Subcutaneous abdominal adipose tissue (tissue), 5 donors: ENCODE measurements around the gene GDPD4.

Source experiments
- H3K27ac ChIP-seq: one replicate; pipeline ENCODE4 v1.7.0; 2013; ENCODE audit warnings: low read depth, mild to moderate bottlenecking, inconsistent platforms, low read length, moderate library complexity
- H3K27me3 ChIP-seq, 5 donors: one replicate each; pipeline ENCODE4 v1.7.0; 2013; ENCODE audit warnings: low read length in 5 of 5, inconsistent platforms in 1 of 5; ENCODE audit not compliant: control insufficient read depth in 5 of 5, insufficient read depth in 4 of 5
- H3K36me3 ChIP-seq, 5 donors: one replicate each; pipeline ENCODE4 v1.7.0; 2013; ENCODE audit warnings: low read length in 5 of 5; ENCODE audit not compliant: control insufficient read depth in 5 of 5, insufficient read depth in 5 of 5
- H3K4me1 ChIP-seq, 5 donors: one replicate each; pipeline ENCODE4 v1.7.0; 2013; ENCODE audit warnings: low read length in 5 of 5, mild to moderate bottlenecking in 3 of 5, moderate library complexity in 1 of 5; ENCODE audit not compliant: control insufficient read depth in 5 of 5, insufficient read depth in 5 of 5
- H3K4me3 ChIP-seq, 5 donors: one replicate each; pipeline ENCODE4 v1.7.0; 2013; ENCODE audit warnings: low read length in 5 of 5, low read depth in 1 of 5
- H3K9ac ChIP-seq, 5 donors: one replicate each; pipeline ENCODE4 v1.7.0; 2013; ENCODE audit warnings: low read length in 5 of 5, mild to moderate bottlenecking in 4 of 5, moderate library complexity in 3 of 5
- H3K9me3 ChIP-seq, 5 donors: one replicate each; pipeline ENCODE4 v1.7.0; 2013; ENCODE audit warnings: low read length in 5 of 5; ENCODE audit not compliant: control insufficient read depth in 5 of 5
- donor health status: healthy.
- donor health status: healthy.
- donor health status: healthy.
- donor health status: healthy.
- donor health status: healthy.

The GDPD4 gene

GRCh38 chr11:77252555-77253270, 48.8 kb downstream of the GDPD4 start:
- no peak overlapping the region for H3K9ac ChIP-seq
- no peaks in the 10 kb centered on the region for H3K36me3 ChIP-seq
- H3K27ac ChIP-seq: no peak overlapping the region
- no peak overlapping the region for H3K4me3 ChIP-seq
- peaks cover 0 to 6% (median 3%) of the 10 kb centered on the region in 5 donors for H3K9me3 ChIP-seq
- peaks cover 0 to 3% (median 0%) of the 10 kb centered on the region in 5 donors for H3K27me3 ChIP-seq
- no peaks in the 10 kb centered on the region for H3K4me1 ChIP-seq

GRCh38 chr11:77250881-77251640, 50.4 kb downstream of the GDPD4 start:
- Histone ChIP-seq H3K4me3 (no peak overlapping the region), H3K9me3 (peaks cover 0 to 6% (median 3%) of the 10 kb centered on the region in 5 donors), H3K27me3 (peaks cover 0 to 3% (median 0%) of the 10 kb centered on the region in 5 donors), H3K27ac (no peak overlapping the region), H3K9ac (no peak overlapping the region), H3K4me1 (no peaks in the 10 kb centered on the region), H3K36me3 (no peaks in the 10 kb centered on the region)

- H3K4me1 ChIP-seq: no peaks in the 10 kb centered on the region
- no peak overlapping the region for H3K9ac ChIP-seq
- H3K36me3 ChIP-seq: no peaks in the 10 kb centered on the region
- peaks cover 0 to 3% (median 0%) of the 10 kb centered on the region in 5 donors for H3K27me3 ChIP-seq
- H3K4me3 ChIP-seq: no peak overlapping the region
- no peak overlapping the region for H3K27ac ChIP-seq
- H3K9me3 ChIP-seq: peaks cover 0 to 6% (median 3%) of the 10 kb centered on the region in 5 donors
These were observed 52.1 kb downstream of the GDPD4 start for GRCh38 chr11:77249427-77249826.

- no peak overlapping the region for H3K27ac ChIP-seq
- H3K9ac ChIP-seq: no peak overlapping the region
- no peak overlapping the region for H3K4me3 ChIP-seq
These were observed 57.0 kb downstream of the GDPD4 start for GRCh38 chr11:77244277-77245027.

GRCh38 chr11:77236901-77237300, 64.6 kb downstream of the GDPD4 start:
- Histone ChIP-seq H3K9ac (no peak overlapping the region), H3K9me3 (no peaks in the 10 kb centered on the region), H3K4me3 (no peak overlapping the region), H3K36me3 (no peaks in the 10 kb centered on the region), H3K27me3 (no peaks in the 10 kb centered on the region), H3K4me1 (no peaks in the 10 kb centered on the region), H3K27ac (no peak overlapping the region)

More at GRCh38 chr11:77244277-77245027, 57.0 kb downstream of the GDPD4 start:
- Histone ChIP-seq H3K27me3 (no peaks in the 10 kb centered on the region), H3K9me3 (no peaks in the 10 kb centered on the region), H3K4me1 (no peaks in the 10 kb centered on the region), H3K36me3 (no peaks in the 10 kb centered on the region)

- no peaks in the 10 kb centered on the region for H3K9me3 ChIP-seq
- no peak overlapping the region for H3K4me3 ChIP-seq
- H3K27me3 ChIP-seq: peaks cover 0 to 4% (median 0%) of the 10 kb centered on the region in 5 donors
- H3K27ac ChIP-seq: no peak overlapping the region
- H3K9ac ChIP-seq: no peak overlapping the region
- H3K4me1 ChIP-seq: no peaks in the 10 kb centered on the region
- no peaks in the 10 kb centered on the region for H3K36me3 ChIP-seq
These were observed 68.5 kb downstream of the GDPD4 start for GRCh38 chr11:77233011-77233410.

- H3K9ac ChIP-seq: no peak overlapping the region
These were observed 69.2 kb downstream of the GDPD4 start for GRCh38 chr11:77232242-77232641.

GRCh38 chr11:77231800-77232199, 69.7 kb downstream of the GDPD4 start:
- no peaks in the 10 kb centered on the region for H3K4me1 ChIP-seq
- no peaks in the 10 kb centered on the region for H3K9me3 ChIP-seq
- H3K36me3 ChIP-seq: no peaks in the 10 kb centered on the region
- H3K27me3 ChIP-seq: peaks cover 0 to 4% (median 0%) of the 10 kb centered on the region in 5 donors
- no peak overlapping the region for H3K27ac ChIP-seq
- no peak overlapping the region for H3K9ac ChIP-seq
- no peak overlapping the region for H3K4me3 ChIP-seq

More at GRCh38 chr11:77232242-77232641, 69.2 kb downstream of the GDPD4 start:
- Histone ChIP-seq H3K4me3 (no peak overlapping the region), H3K27me3 (peaks cover 0 to 4% (median 0%) of the 10 kb centered on the region in 5 donors), H3K9me3 (no peaks in the 10 kb centered on the region), H3K4me1 (no peaks in the 10 kb centered on the region), H3K36me3 (no peaks in the 10 kb centered on the region), H3K27ac (no peak overlapping the region)

GRCh38 chr11:77230878-77231605, 70.4 kb downstream of the GDPD4 start:
- no peaks in the 10 kb centered on the region for H3K4me1 ChIP-seq
- peaks cover 0 to 3% (median 0%) of the 10 kb centered on the region in 5 donors for H3K9me3 ChIP-seq
- H3K27me3 ChIP-seq: peaks cover 0 to 4% (median 0%) of the 10 kb centered on the region in 5 donors
- no peak overlapping the region for H3K27ac ChIP-seq
- H3K36me3 ChIP-seq: no peaks in the 10 kb centered on the region
- H3K9ac ChIP-seq: no peak overlapping the region
- H3K4me3 ChIP-seq: no peak overlapping the region
